HG02973 (cell line): Measurements from ENCODE around the gene STMN3.
"Not testable (repeated sequence)": the region's sequence is repeated elsewhere in the genome, so short reads cannot be mapped to it uniquely, and the experiment has no call there.

ENCODE experiments used
- ATAC-seq: cut with Tn5 transposase; IDR thresholded peaks from one replicate; pipeline ENCODE4 v1.9.1; 2021; ENCODE audit warnings: moderate library complexity; ENCODE audit not compliant: unreplicated experiment

Gene STMN3

GRCh38 chr20:63678667-63679465 lies 25.6 kb upstream of the STMN3 start:
- ATAC-seq: no peak

- ATAC-seq: no peak
Measured at GRCh38 chr20:63678071-63678470, 24.8 kb upstream of the STMN3 start.

- ATAC-seq: no peak
Measured at GRCh38 chr20:63675681-63676368, 22.6 kb upstream of the STMN3 start.

GRCh38 chr20:63673951-63674350 lies 20.7 kb upstream of the STMN3 start:
- ATAC-seq: no peak

GRCh38 chr20:63672666-63673065 lies 19.4 kb upstream of the STMN3 start:
- no peak for ATAC-seq

GRCh38 chr20:63671695-63672094 lies 18.5 kb upstream of the STMN3 start:
- not testable (repeated sequence) for ATAC-seq

- ATAC-seq: no peak
Measured at GRCh38 chr20:63668351-63668750, 15.1 kb upstream of the STMN3 start.

GRCh38 chr20:63667858-63668257 lies 14.6 kb upstream of the STMN3 start:
- ATAC-seq: no peak

GRCh38 chr20:63665708-63666107 lies 12.5 kb upstream of the STMN3 start:
- ATAC-seq: no peak

- ATAC-seq: no peak
Measured at GRCh38 chr20:63664861-63665594, 11.8 kb upstream of the STMN3 start.

- ATAC-seq: no peak
Measured at GRCh38 chr20:63664143-63664851, 11.1 kb upstream of the STMN3 start.

GRCh38 chr20:63663332-63664066 lies 10.3 kb upstream of the STMN3 start:
- no peak for ATAC-seq

GRCh38 chr20:63662813-63663189 lies 9.6 kb upstream of the STMN3 start:
- no peak for ATAC-seq

GRCh38 chr20:63661959-63662812 lies 9.0 kb upstream of the STMN3 start:
- ATAC-seq: no peak

- no peak for ATAC-seq
Measured at GRCh38 chr20:63661108-63661507, 7.9 kb upstream of the STMN3 start.

- ATAC-seq: no peak
Measured at GRCh38 chr20:63660622-63661021, 7.4 kb upstream of the STMN3 start.

GRCh38 chr20:63660174-63660573 lies 7.0 kb upstream of the STMN3 start:
- ATAC-seq: not testable (repeated sequence)

GRCh38 chr20:63659370-63659769 lies 6.1 kb upstream of the STMN3 start:
- no peak for ATAC-seq

GRCh38 chr20:63658749-63659187 lies 5.5 kb upstream of the STMN3 start:
- no peak for ATAC-seq
